Kidney glomerular epithelial cell (primary cell): ENCODE data around the gene ODR4.
A peak's percentile ranks its signal among the peaks of the same experiment; 100 is the strongest.
"Not testable (repeated sequence)": the region's sequence is repeated elsewhere in the genome, so short reads cannot be mapped to it uniquely, and the experiment has no call there.

Experiments used
- DNase-seq: peaks from one replicate; lab custom pipeline; 2025; lab: John Stamatoyannopoulos, UW

The ODR4 gene

DNA sequence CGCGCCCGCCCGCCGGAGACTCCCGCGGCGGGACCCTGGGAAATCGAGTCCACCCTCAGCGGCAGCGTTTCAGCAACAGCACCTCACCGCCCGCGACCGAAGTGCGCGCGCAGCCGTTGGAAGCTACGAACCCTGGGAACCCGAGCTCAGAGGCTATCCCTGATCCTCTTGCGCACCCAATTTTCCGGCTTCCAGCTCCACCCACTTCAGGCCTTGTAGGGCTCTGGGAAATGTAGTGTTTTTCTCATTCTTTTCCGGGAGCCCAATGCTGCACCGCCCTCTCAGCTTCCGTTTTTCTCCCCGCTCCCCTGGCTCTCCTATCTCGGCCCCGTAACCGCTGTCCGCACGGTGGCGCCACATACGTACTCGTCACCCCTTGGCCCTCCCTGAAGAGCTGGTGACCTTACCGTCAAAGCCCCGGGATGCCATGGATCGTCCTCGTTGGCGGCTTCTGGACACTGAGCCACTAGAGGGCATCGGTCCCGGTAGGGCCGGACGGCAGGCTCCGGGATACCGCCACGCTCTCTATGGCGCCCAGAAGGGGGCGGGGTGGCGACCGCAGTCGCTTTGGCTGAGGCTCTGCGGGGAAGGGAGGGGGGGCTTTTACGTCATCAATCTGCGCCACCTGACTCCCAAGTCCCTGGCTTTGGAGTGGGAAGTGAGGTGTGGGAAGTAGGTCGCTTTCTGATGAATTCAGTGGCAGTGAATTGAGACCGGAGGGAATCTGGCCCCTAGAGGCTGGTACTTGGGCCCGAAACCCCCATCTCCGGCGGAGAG lies at the start of gene ODR4, which contains the start of gene TPR:
Gene ODR4, plus strand, starts transcription at position 687 of the 777 bp plus-strand sequence. CDS start 3,948 bp downstream, outside the sequence.
Gene TPR, minus strand, starts transcription at position 102 of the 777 bp plus-strand sequence. CDS start 225 bp downstream, outside the sequence.
- peak; percentile 99 for DNase-seq

DNA sequence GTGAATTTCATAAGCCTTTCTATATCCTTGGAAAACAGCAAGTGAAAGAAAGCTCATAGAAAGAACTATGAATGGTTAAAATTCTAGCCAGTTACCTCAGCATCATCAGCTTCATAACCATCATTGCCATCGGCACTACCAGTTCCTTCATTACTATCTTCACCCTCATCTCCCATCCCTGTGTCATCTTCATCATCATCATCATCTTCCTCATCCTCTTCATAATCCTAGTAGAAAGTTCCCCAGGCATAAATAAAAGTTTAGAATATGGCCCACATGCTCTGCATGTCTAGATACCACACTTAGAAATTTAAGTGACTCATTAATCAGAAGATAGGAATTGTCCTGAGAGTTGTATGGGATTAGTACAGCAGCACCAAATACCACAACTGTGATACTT lies 49.6 kb upstream of the ODR4 start:
- DNase-seq = no peak

GRCh38 chr1:186327331-186327730 lies 48.3 kb upstream of the ODR4 start:
- no peak for DNase-seq

DNA sequence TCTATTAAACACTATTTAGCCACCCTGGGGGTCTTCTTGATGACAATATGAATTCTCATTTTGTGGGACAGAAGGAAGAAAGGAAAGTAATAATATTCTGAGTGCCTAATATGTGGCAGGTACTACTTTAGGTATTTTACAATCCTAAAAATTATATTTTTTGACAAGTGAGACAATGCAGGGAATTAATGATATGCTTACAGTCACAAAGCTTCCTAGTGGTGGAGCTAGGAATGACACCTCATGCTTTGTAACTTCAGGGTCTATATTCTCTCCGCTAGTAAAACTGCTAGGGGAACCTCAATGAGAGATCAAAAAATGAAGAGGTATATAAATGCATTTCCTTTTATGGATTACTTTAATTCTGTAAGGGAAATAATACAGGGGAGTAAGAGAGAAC lies 44.9 kb upstream of the ODR4 start:
- no peak for DNase-seq

- DNase-seq = no peak
Observed at GRCh38 chr1:186337554-186337953, 38.1 kb upstream of the ODR4 start.

GRCh38 chr1:186340772-186341171 lies 34.9 kb upstream of the ODR4 start:
- DNase-seq = no peak

- not testable (repeated sequence) for DNase-seq
Observed at GRCh38 chr1:186347837-186348691, 27.6 kb upstream of the ODR4 start.

GRCh38 chr1:186374303-186375151 lies 1.1 kb upstream of the ODR4 start:
- DNase-seq = peak; percentile 61

DNA sequence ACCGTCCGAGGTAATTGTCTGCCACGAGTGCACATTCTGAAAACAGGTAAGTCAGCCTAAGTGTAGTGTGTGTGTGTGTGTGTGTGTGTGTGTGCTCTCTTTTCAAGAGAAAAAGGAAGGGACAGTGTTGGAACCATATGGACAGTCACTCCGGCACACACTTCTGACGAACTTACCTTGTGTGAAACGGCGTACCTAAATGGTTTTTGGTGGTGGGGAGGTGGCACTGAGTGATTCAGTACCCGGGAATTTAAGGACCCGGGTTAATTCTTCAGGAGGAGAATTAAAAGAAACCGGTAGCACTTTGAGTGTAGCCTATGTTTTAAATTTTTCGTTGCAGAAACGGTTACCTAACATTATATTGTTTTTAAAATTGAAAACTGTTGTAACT lies 286 bp downstream of the ODR4 start:
- peak; percentile 88 for DNase-seq

DNA sequence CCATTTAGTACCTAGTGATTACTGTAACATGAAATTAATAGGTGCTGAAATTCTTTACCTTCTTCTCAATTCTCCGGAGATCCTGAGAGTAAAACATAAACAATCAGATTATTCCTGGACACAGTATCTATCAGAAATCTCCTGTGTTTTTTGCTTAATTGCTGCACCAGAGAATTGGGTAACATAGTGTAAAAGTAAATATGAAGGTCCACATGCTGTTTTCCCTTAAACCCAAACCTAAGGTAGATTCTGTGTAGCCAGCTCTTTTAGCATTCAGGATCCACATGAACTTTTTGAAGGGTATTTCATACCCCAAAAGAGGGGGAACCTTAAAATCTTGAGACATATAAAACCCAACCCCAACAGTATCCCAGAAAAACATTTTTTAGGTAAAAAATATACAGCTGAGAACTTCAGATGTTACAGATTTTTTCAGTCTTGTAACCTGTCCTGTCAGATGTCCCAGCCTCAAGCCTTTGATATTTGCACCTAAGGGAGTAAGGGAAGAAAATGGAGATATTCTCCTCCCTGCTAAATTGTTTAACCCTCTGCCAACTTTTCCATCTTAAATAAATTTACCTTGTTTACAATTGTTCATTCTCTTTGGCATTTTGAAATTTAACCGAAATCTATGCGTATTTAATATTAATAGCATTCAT lies 11.2 kb downstream of the ODR4 start:
- DNase-seq = no peak

DNA sequence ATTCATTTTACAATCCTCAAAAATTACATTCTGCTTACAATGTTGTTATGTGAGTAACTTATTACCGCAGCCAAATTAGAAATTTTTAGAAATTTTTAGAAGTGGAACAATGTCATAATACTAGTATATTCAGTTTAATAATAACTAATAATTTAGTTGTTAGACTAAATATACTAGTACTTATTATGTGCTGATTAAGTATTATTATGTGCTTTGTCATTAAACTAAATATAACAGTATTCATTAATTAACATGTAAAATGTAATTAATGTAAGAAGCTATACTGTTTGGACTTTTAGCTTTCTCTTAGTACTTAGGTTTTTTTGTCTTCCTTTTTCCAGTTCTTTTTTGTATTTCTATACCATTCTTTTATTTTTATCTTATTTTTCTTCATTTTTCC lies 15.3 kb downstream of the ODR4 start:
- no peak for DNase-seq

- DNase-seq = no peak
Observed at GRCh38 chr1:186391841-186392240, 16.2 kb downstream of the ODR4 start.

- DNase-seq = not testable (repeated sequence)
Observed at GRCh38 chr1:186392711-186393110, 17.1 kb downstream of the ODR4 start.

DNA sequence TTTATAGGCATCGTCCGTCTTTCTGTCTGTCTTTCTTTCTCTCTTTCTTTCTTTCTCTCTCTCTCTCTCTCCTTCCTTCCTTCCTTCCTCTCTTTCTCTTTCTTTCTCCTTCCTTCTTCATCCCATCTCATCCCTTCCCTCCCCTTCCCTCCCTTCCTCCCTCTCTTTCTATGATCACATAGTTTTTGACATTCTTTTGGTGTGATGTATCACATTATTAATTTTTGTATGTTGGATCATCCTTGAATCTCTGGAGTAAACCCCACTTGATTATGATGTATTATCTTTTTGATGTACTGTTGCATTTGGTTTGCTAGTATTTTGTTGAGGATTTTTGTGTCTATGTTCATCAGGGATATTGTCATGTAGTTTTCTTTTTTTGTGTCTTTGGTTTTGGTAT lies 25.8 kb downstream of the ODR4 start:
- DNase-seq = not testable (repeated sequence)

GRCh38 chr1:186403632-186404031 lies 28.0 kb downstream of the ODR4 start:
- DNase-seq = no peak

GRCh38 chr1:186404454-186405051 lies 28.9 kb downstream of the ODR4 start:
- DNase-seq = peak; percentile 35

GRCh38 chr1:186409091-186409490 lies 33.5 kb downstream of the ODR4 start:
- no peak for DNase-seq

DNA sequence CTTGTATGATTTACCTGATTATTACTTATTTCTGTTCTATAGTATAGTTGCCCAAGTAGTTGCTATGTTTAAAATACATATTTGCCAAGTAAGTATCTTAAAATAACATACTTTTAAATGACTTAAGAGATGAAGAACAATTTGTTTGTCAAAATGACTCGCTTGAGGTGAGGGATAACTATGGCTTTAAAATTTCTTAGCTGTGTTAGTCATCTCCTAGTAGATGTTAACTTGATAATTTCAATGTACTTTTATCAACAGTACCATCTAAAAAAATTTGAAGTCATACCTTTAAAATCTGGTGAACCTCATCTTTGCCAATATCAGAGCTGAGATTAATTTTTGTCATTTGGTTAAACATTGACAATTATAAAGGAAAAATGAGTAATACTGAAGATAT lies 37.7 kb downstream of the ODR4 start:
- no peak for DNase-seq

DNA sequence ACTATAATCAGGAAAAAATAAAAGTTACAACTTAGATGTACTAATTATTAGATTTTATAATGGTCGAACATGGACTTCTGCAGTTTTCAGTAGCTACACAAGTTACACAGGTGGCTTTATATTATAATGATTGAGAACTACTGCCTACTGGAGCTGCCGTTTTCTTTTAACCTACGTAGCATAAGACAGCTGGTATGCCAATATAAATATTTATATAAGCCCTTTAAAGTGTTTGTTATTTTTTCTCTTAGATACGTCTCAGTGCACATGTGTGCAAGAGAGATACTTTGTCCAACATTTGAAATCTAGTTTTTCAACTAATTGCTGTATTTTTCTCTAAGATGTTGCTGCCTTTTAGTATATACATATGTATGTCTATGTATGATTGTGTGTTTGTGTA lies 42.9 kb downstream of the ODR4 start:
- DNase-seq = no peak

DNA sequence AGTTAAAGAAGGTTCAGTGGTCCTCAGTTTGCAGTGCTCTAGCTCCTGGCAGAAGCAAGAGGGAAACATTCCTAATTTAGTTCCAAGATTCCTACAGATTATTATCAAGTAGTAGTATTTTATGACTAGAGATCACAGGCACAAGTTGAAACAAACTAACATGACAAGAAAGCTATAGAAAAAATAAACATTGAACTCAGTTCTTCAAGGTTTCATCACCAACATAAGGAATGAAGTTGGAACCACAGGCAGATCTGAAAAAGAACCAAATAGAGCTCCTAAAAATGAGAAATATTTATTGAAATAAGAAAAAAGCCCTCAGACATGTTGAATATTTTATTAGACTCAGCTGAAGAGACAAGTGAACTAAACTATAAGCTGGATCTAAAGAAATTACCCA lies 44.7 kb downstream of the ODR4 start:
- DNase-seq = no peak

DNA sequence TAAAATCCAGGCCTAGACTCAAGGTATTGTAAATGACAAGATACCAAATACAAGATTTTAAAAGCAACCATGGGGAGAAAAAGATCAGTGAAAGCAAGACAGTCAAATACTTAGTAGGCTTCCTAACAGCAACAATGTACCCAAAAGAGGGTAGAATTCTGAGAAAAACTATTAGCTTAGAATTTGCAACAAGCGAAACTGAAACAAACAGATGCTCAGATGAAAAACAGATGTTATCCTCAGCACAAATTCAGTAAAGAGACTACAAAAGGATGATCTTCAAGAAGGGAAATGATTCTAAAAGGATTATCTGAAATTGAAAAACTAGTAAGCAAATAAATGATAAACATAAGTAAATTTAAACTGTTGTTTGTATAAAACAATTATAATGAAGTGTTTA lies 45.3 kb downstream of the ODR4 start:
- DNase-seq = no peak
